HG03469 (cell line): ENCODE data around the gene RIPOR3.

Experiments used
- ATAC-seq: cut with Tn5 transposase; IDR thresholded peaks from one replicate; pipeline ENCODE4 v1.9.1; 2021; ENCODE audit warnings: mild to moderate bottlenecking, moderate library complexity, moderate number of reproducible peaks; ENCODE audit not compliant: unreplicated experiment

Gene RIPOR3

GRCh38 chr20:50536333-50536732 is 155.0 kb downstream of the RIPOR3 start:
- no peak for ATAC-seq
